DND-41 (cell line): ENCODE measurements around the gene MVB12B.

Source experiments
- ATAC-seq: fragments of 200-7000 bp; cut with Tn5 transposase; 3 replicates; pipeline ENCODE4 v1.9.1; 2021; ENCODE audit warnings: low read depth; ENCODE audit not compliant: insufficient read depth
- DNase-seq: peaks from one replicate; pipeline ENCODE4 v3.0.0-alpha.2; 2020
- H2AFZ ChIP-seq: 2 replicates; pipeline ENCODE4 v1.6.0; 2012; ENCODE audit warnings: low read depth, low read length
- H3K27ac ChIP-seq: 2 replicates; pipeline ENCODE4 v1.5.1; 2012; ENCODE audit warnings: low read length, inconsistent platforms
- H3K27me3 ChIP-seq: fragments of 200-600 bp; sonication (generic); 2 replicates; pipeline ENCODE4 v1.6.0; 2012; ENCODE audit warnings: low read length, mild to moderate bottlenecking, inconsistent platforms; ENCODE audit not compliant: insufficient read depth, poor library complexity
- H3K36me3 ChIP-seq: 2 replicates; pipeline ENCODE4 v1.5.1; 2012; ENCODE audit warnings: low read length, inconsistent platforms; ENCODE audit not compliant: insufficient read depth
- H3K4me1 ChIP-seq: 2 replicates; pipeline ENCODE4 v1.5.1; 2012; ENCODE audit warnings: mild to moderate bottlenecking, low read length; ENCODE audit not compliant: insufficient read depth
- H3K4me2 ChIP-seq: 2 replicates; pipeline ENCODE4 v1.6.0; 2012; ENCODE audit warnings: mild to moderate bottlenecking, moderate library complexity, low read length, inconsistent platforms; ENCODE audit not compliant: insufficient read depth
- H3K4me3 ChIP-seq, 2 experiments: fragments of 200-600 bp in 1 of 2; shearing (Covaris generic) in 1 of 2; 2 replicates each; pipeline ENCODE4 v1.5.1; 2012 to 2016; ENCODE audit warnings: inconsistent platforms in 2 of 2, low read length in 2 of 2, mild to moderate bottlenecking in 2 of 2, low read depth in 1 of 2, moderate library complexity in 1 of 2
- H3K79me2 ChIP-seq: 2 replicates; pipeline ENCODE4 v1.6.0; 2012; ENCODE audit warnings: low read length, inconsistent platforms; ENCODE audit not compliant: insufficient read depth
- H3K9ac ChIP-seq: 2 replicates; pipeline ENCODE4 v1.6.0; 2012; ENCODE audit warnings: low read depth, mild to moderate bottlenecking, inconsistent platforms, low read length, moderate library complexity
- H3K9me3 ChIP-seq: 2 replicates; pipeline ENCODE4 v1.5.1; 2012; ENCODE audit warnings: low read length, moderate library complexity, mild to moderate bottlenecking, inconsistent platforms; ENCODE audit not compliant: insufficient read depth, severe bottlenecking
- H4K20me1 ChIP-seq: 2 replicates; pipeline ENCODE4 v1.6.0; 2012; ENCODE audit warnings: low read length; ENCODE audit not compliant: insufficient read depth
- CTCF ChIP-seq: IDR thresholded peaks from 2 replicates; pipeline ENCODE4 v1.5.1; 2012; ENCODE audit warnings: borderline replicate concordance, low read length, moderate library complexity, mild to moderate bottlenecking; ENCODE audit not compliant: poor library complexity, severe bottlenecking; ENCODE audit errors: extremely low read depth
- EZH2 ChIP-seq: IDR thresholded peaks from 3 replicates; pipeline ENCODE4 v1.6.1; 2012; ENCODE audit warnings: borderline replicate concordance, low read depth, mild to moderate bottlenecking, moderate library complexity, low read length, inconsistent platforms; ENCODE audit not compliant: severe bottlenecking

MVB12B gene

GRCh38 chr9:126452106-126452505 is 125.5 kb downstream of the MVB12B start:
- H3K79me2 ChIP-seq = no peaks in the 10 kb centered on the region
- H3K27ac ChIP-seq = no peak overlapping the region
- H4K20me1 ChIP-seq = no peaks in the 10 kb centered on the region; the same call in 1 of the 2 replicates
- H2AFZ ChIP-seq = no peak overlapping the region
- H3K4me3 ChIP-seq = no peak overlapping the region
- TF ChIP-seq EZH2 (no peak), CTCF (no peak)
- no peaks in the 10 kb centered on the region for H3K27me3 ChIP-seq
- H3K9ac ChIP-seq = no peak overlapping the region
- peaks cover 2% of the 10 kb centered on the region; the same call in 1 of the 2 replicates for H3K36me3 ChIP-seq
- H3K4me2 ChIP-seq = no peak overlapping the region
- no peak for ATAC-seq
- H3K9me3 ChIP-seq = no peaks in the 10 kb centered on the region
- DNase-seq = no peak
- no peaks in the 10 kb centered on the region for H3K4me1 ChIP-seq

DNA sequence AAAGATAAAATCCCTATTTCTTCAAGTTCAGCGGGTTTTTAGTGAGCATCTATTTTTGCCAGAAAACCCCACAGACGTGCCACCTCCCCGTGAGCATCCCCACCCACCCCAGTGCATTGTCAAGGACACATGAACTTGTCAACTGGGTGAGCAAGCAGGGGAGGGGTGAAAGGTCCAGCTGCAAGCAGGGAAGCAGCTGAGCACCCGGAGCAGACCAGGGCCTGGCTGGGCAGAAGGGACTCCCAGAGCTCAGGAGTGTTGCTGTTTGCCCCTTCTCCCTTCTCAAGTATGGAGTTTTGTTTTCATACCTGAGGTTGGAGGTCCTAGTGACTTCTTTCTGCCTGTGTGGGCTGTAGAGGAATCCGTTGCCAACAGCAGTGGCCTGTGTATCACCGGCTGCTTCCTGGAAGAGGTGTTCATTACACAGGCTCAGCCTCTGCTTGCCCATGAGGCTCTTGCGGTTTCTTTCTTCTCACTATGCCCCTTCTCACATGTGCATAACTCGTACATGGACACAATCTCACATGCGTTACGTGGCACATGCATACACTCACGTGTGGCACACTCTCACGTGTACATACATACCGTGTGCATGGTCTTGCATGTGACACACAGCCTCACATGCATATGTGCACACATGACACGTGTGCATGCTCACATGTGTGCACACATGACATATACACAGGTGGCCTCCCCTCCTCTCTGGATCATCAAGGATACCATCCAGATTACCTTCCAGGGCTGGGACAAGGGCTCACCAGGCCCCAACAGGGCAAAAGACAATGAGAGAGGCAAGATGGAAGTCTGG is 126.7 kb downstream of the MVB12B start:
- no peaks in the 10 kb centered on the region; the same call in 1 of the 2 replicates for H4K20me1 ChIP-seq
- no peaks in the 10 kb centered on the region for H3K27me3 ChIP-seq
- H2AFZ ChIP-seq = no peak overlapping the region
- no peaks in the 10 kb centered on the region for H3K4me1 ChIP-seq
- no peak for TF ChIP-seq CTCF
- no peak for TF ChIP-seq EZH2
- H3K4me3 ChIP-seq = no peak overlapping the region
- no peak for ATAC-seq
- peaks cover 2% of the 10 kb centered on the region; the same call in 1 of the 2 replicates for H3K36me3 ChIP-seq
- no peaks in the 10 kb centered on the region for H3K9me3 ChIP-seq
- no peak overlapping the region for H3K4me2 ChIP-seq
- DNase-seq = no peak
- no peak overlapping the region for H3K27ac ChIP-seq
- H3K9ac ChIP-seq = no peak overlapping the region
- no peaks in the 10 kb centered on the region for H3K79me2 ChIP-seq

DNA sequence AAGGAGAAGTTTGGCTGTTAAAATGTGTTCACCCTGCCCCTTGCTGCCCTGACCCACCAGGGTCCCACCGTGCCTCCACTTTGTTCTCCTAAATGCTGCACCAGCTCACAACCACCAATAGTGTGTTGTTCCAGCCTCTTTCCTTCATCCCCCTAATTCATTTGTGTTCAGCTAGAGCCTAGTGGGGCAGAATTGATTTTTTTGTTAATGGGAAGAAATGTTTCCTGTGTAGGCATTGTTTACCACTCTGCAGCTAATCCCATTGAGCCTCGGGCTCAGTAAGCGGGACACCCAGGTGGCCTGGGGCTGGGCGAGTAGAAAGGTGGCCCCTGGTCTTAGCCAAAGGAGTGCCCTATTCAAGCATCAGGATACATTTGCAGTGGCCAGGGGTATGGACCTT is 127.6 kb downstream of the MVB12B start:
- Histone ChIP-seq H3K9me3 (no peaks in the 10 kb centered on the region), H2AFZ (no peak overlapping the region), H3K4me2 (no peak overlapping the region), H3K36me3 (peaks cover 2% of the 10 kb centered on the region; the same call in 1 of the 2 replicates), H3K27me3 (no peaks in the 10 kb centered on the region), H3K4me3 (no peak overlapping the region), H3K27ac (no peak overlapping the region), H3K9ac (no peak overlapping the region), H4K20me1 (no peaks in the 10 kb centered on the region; the same call in 1 of the 2 replicates), H3K79me2 (no peaks in the 10 kb centered on the region), H3K4me1 (no peaks in the 10 kb centered on the region)
- TF ChIP-seq CTCF (no peak), EZH2 (no peak)
- no peak for ATAC-seq
- DNase-seq = no peak
